ENCODE measurements around the gene FGFR3. TPM values are rescaled to one million over a fixed set of nuclear protein-coding genes. Genes with fewer than 3 reads are reported as not detected.

The FGFR3 gene
- total RNA-seq (2013; cell fraction: nucleolus; rRNA removed) = not detected in 2 replicates
- 0.05 TPM in 1 of 2 replicates, not detected in the other for total RNA-seq (2014; rRNA removed)
- not detected in 2 replicates for total RNA-seq (2014; rRNA removed; fragmentation: Illumina TruSeq; extraction: Trizol)
- total RNA-seq (2021) = 0.33 and 0.37 TPM in 2 replicates
- not detected for polyA plus RNA-seq (2011; ENCODE audit: low read depth)
- 0.01 and 0.05 TPM in 2 replicates for polyA plus RNA-seq (2011; rRNA removed)
- polyA plus RNA-seq (2011; cell fraction: cytosol; rRNA removed) = 0.01 and 0.08 TPM in 2 replicates
- 0.18 and 0.25 TPM in 2 replicates for polyA plus RNA-seq (2011; cell fraction: nucleus; rRNA removed)
- polyA plus RNA-seq (2012) = 0.05 and 0.14 TPM in 2 replicates
- not detected in 2 replicates for polyA plus RNA-seq (2014; fragmentation: Illumina TruSeq; extraction: Trizol)
- not detected for polyA plus RNA-seq (2014; fragmentation: Nextera tagmentation; extraction: Ambion mirVana)
- polyA plus RNA-seq (2014; rRNA removed) = 0.26 TPM in 1 of 2 replicates, not detected in the other
- under 1 TPM in 1 of 2 experiments, not detected in 1; 0.11 TPM for polyA plus RNA-seq (2016; fragmentation: Nextera tagmentation; extraction: Ambion mirVana)
- not detected in 2 replicates for polyA minus RNA-seq (2011; rRNA and poly(A)+ RNA removed)
- 1.2 TPM in 1 of 2 replicates, not detected in the other for polyA minus RNA-seq (2011; cell fraction: cytosol; rRNA and poly(A)+ RNA removed)
- polyA minus RNA-seq (2011; cell fraction: nucleus; rRNA and poly(A)+ RNA removed) = 0.96 TPM in 1 of 2 replicates, not detected in the other
- percentile 9 among the genes with signal in this experiment for Bru-seq, nascent RNA
- percentile 16 among the genes with signal in this experiment for BruChase-seq, experiment 1, labeled RNA remaining after a 6-hour chase
- not detected for BruChase-seq, experiment 2, labeled RNA remaining after a 2-hour chase
- long read RNA-seq, experiment 1 = 0 reads
- long read RNA-seq, experiment 2 = 0 reads

DNA sequence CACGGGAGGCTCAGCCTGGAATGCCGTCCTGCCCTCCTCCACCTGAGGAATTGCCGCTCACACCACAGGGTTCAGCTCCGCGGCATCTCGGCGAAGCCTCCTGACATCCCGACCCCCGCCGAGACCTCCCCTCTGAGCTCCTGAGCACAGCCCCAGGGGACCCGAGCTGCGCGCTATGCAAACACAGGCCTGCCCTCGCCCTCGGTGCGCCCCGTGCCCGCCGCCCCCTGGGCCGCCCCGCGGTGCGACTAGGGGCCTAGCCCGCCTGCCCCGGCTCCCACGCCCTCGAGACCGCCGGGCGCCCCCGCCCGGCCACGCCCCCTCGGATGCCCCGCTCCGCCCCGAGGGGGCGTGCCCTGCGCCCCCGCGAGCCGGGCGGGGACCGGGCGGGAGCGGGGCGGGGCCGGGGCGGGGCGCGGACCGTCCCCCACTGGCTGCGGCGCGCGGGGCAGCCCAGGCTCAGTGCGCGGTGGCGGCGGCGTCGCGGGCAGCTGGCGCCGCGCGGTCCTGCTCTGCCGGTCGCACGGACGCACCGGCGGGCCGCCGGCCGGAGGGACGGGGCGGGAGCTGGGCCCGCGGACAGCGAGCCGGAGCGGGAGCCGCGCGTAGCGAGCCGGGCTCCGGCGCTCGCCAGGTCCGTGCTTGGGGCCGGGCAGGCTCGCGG lies at the start of gene FGFR3:
FGFR3 (plus strand) TSS at position 462 of the 664 bp plus-strand sequence. CDS start 642 bp downstream, outside the sequence.
- RAD21 ChIA-PET (ENCODE audit: unreplicated experiment) = no interaction called here
- in situ Hi-C loops (cut with MboI) = no loop called here
- no peak within 1 kb of the TSS for H3K4me3 ChIP-seq
- DNase-seq (ENCODE audit: low read depth, low spot score) (no peak), FAIRE-seq (no peak), ATAC-seq (peak; percentile 71)
- H3K27ac ChIP-seq (ENCODE audit: control insufficient read depth, insufficient read depth) = no peak within 1 kb of the TSS
- peaks cover 8 to 12% of the 10 kb centered on the region in 2 experiments for H3K27me3 ChIP-seq (replicated peaks in 1 of 2; ENCODE audit: control insufficient read depth in 2 of 2, insufficient read depth in 2 of 2, low read length in 1 of 2)
- TF ChIP-seq EGR1 (IDR thresholded peaks at IDR 0.05; ENCODE audit: borderline replicate concordance in 1 of 2, low read depth in 2 of 2, low read length in 2 of 2) = peak in 1 of 2 experiments; percentile 91; a peak in 2 of 3 replicates
- TF ChIP-seq PAX8 (IDR thresholded peaks at IDR 0.05) = no peak
- TF ChIP-seq CEBPB (IDR thresholded peaks at IDR 0.05; ENCODE audit: borderline replicate concordance in 1 of 2, low read depth in 2 of 2, low read length in 2 of 2) = no peak
- H3K79me2 ChIP-seq (ENCODE audit: control insufficient read depth, insufficient read depth, low read length) = no peaks in the 10 kb centered on the region
- SMC1A ChIA-PET (ENCODE audit: uncharacterized antibody, unreplicated experiment) = no interaction called here
- POLR2A ChIA-PET = no interaction called here
- H3K4me1 ChIP-seq (ENCODE audit: control insufficient read depth, insufficient read depth, low read length) = no peaks in the 10 kb centered on the region
- H3K36me3 ChIP-seq (ENCODE audit: control insufficient read depth in 2 of 2, insufficient read depth in 2 of 2, low read length in 1 of 2) = no peaks in the 10 kb centered on the region
- CTCF ChIA-PET = no interaction called here
- H3K4me2 ChIP-seq (ENCODE audit: control insufficient read depth, insufficient read depth) = peak within 1 kb of the TSS; percentile 60; the same call in 1 of the 2 replicates
- H3K9ac ChIP-seq (ENCODE audit: control insufficient read depth, insufficient read depth, low read length) = no peak within 1 kb of the TSS
- intact Hi-C loops (cut with micrococcal nuclease; ENCODE audit: unreplicated experiment) = no loop called here
- no peaks in the 10 kb centered on the region for H3K9me3 ChIP-seq (replicated peaks; ENCODE audit: control insufficient read depth, insufficient read depth, low read length)
- 6% methylated on average over 21 of the region's 95 CpGs for WGBS (ENCODE audit: insufficient coverage, insufficient replicate concordance, low lambda C conversion rate, missing lambda C conversion rate)
- H2AFZ ChIP-seq (ENCODE audit: control insufficient read depth, low read depth, low read length) = 0 out of 2 replicates have a peak within 1 kb of the TSS, but pooled peaks have one; percentile 17
- no peaks in the 10 kb centered on the region for H4K20me1 ChIP-seq (ENCODE audit: control insufficient read depth, insufficient read depth)
- BruUV-seq (replicated peaks) = no TSS peak
